HTR-8/SVneo (cell line): ENCODE results near the gene CHCHD3.
"Not testable (repeated sequence)": the region's sequence is repeated elsewhere in the genome, so short reads cannot be mapped to it uniquely, and the experiment has no call there.

Experiments used
- DNase-seq: peaks from one replicate; pipeline ENCODE4 v3.0.0; 2011; ENCODE audit warnings: low spot score, mixed read lengths; ENCODE audit not compliant: insufficient read length
- FAIRE-seq: peaks from 2 replicates; lab custom pipeline; 2011; peaks lifted over from hg19 to GRCh38; lab: Jason Lieb, UNC

Gene CHCHD3

GRCh38 chr7:132969520-132969919 is 112.4 kb downstream of the CHCHD3 start:
- FAIRE-seq = no peak

GRCh38 chr7:132967470-132967848 is 114.4 kb downstream of the CHCHD3 start:
- not testable (repeated sequence) for FAIRE-seq, DNase-seq

More at GRCh38 chr7:132969520-132969919, 112.4 kb downstream of the CHCHD3 start:
- no peak for DNase-seq

GRCh38 chr7:132966754-132967469 is 115.0 kb downstream of the CHCHD3 start:
- DNase-seq (no peak), FAIRE-seq (no peak)

- peak; percentile 15 for DNase-seq
- no peak for FAIRE-seq
Observed at GRCh38 chr7:132965951-132966350, 115.9 kb downstream of the CHCHD3 start.

GRCh38 chr7:132964876-132965275 is 117.0 kb downstream of the CHCHD3 start:
- no peak for FAIRE-seq

GRCh38 chr7:132959891-132960290 is 122.0 kb downstream of the CHCHD3 start:
- DNase-seq = no peak
- FAIRE-seq = no peak

More at GRCh38 chr7:132964876-132965275, 117.0 kb downstream of the CHCHD3 start:
- no peak for DNase-seq

- FAIRE-seq (no peak), DNase-seq (no peak)
Observed at GRCh38 chr7:132956556-132956955, 125.3 kb downstream of the CHCHD3 start.

- no peak for DNase-seq
- no peak for FAIRE-seq
Observed at GRCh38 chr7:132953468-132953867, 128.4 kb downstream of the CHCHD3 start.

GRCh38 chr7:132950725-132951124 is 131.2 kb downstream of the CHCHD3 start:
- FAIRE-seq = no peak
- DNase-seq = no peak

- FAIRE-seq (no peak), DNase-seq (no peak)
Observed at GRCh38 chr7:132947011-132947410, 134.9 kb downstream of the CHCHD3 start.

GRCh38 chr7:132944774-132945173 is 137.1 kb downstream of the CHCHD3 start:
- FAIRE-seq (no peak), DNase-seq (no peak)

GRCh38 chr7:132943645-132944044 is 138.2 kb downstream of the CHCHD3 start:
- DNase-seq = no peak
- no peak for FAIRE-seq

- DNase-seq = no peak
- FAIRE-seq = no peak
Observed at GRCh38 chr7:132942701-132943100, 139.2 kb downstream of the CHCHD3 start.

- DNase-seq (no peak), FAIRE-seq (no peak)
Observed at GRCh38 chr7:132941905-132942304, 140.0 kb downstream of the CHCHD3 start.

- FAIRE-seq (no peak), DNase-seq (no peak)
Observed at GRCh38 chr7:132941428-132941827, 140.5 kb downstream of the CHCHD3 start.

- DNase-seq = no peak
- no peak for FAIRE-seq
Observed at GRCh38 chr7:132940084-132940483, 141.8 kb downstream of the CHCHD3 start.

- no peak for DNase-seq
- FAIRE-seq = no peak
Observed at GRCh38 chr7:132939495-132939894, 142.4 kb downstream of the CHCHD3 start.

- no peak for FAIRE-seq
- DNase-seq = no peak
Observed at GRCh38 chr7:132937286-132937685, 144.6 kb downstream of the CHCHD3 start.

- DNase-seq = no peak
- no peak for FAIRE-seq
Observed at GRCh38 chr7:132935608-132936007, 146.3 kb downstream of the CHCHD3 start.

- DNase-seq (no peak), FAIRE-seq (no peak)
Observed at GRCh38 chr7:132934017-132934416, 147.9 kb downstream of the CHCHD3 start.

- FAIRE-seq (no peak), DNase-seq (no peak)
Observed at GRCh38 chr7:132933072-132933458, 148.8 kb downstream of the CHCHD3 start.
